Fibroblast of mammary gland (primary cell): ENCODE results near the gene SHC2.

Source experiments
- DNase-seq: peaks from one replicate; pipeline ENCODE4 v3.0.0-alpha.2; 2010; ENCODE audit warnings: low read depth
- H3K4me3 ChIP-seq: 2 replicates; pipeline ENCODE4 v1.5.1; 2011; ENCODE audit warnings: low read depth, mild to moderate bottlenecking, low read length, moderate library complexity; ENCODE audit not compliant: control insufficient read depth
- TF ChIP-seq, protein P1 (sequence below): conservative IDR thresholded peaks from 2 replicates; pipeline ENCODE4 v1.5.1; 2011; ENCODE audit warnings: low read depth, low read length, inconsistent platforms; ENCODE audit not compliant: control insufficient read depth, insufficient read depth

The SHC2 gene

DNA sequence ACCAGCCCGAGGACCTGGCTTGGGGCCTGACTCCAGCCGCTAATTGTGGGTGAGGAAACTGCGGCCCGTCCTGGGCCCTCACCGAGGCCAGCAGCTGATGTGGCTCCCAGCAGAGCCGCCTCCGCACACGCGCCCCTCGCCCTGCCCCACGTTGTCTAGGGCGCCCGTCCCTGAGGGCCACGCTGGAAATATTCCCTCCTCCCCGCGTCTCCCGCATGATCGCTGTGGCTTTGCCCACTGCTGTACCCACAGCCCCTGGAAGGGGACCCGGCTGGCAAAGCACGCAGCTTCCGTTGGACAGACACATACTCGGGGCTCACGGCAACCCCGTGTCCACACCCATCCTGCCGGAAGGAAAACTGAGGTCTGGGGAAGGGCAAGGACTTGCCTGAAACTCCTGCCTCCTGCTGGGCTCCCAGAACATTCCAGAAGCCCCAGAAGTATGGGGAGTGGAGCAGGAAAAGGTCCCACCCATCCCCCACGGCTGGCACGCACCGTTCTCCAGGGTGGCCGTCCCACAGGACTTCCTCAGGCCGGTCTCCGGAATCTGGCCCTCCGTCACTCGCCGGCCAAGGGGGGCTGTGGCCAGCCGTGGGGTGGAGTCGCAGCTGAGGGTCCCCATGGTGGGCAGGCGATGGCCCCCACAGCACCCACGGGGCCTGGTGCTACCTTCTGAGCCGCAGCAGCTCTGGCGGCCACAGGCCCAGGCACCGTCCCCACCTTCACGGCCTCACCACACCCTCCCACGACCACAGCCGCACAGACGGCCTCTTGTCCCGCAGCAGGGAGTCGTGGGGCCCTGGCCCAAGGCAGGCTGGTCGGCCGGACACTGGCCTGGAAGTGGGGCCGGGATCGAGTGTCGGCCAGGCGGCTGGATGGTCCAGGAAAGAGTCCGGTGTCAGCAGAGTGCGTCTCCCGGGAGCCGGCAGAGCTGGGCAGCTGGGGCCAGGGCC lies 13.6 kb upstream of the SHC2 start:
- no peak for DNase-seq
- no peak overlapping the region for H3K4me3 ChIP-seq

DNA sequence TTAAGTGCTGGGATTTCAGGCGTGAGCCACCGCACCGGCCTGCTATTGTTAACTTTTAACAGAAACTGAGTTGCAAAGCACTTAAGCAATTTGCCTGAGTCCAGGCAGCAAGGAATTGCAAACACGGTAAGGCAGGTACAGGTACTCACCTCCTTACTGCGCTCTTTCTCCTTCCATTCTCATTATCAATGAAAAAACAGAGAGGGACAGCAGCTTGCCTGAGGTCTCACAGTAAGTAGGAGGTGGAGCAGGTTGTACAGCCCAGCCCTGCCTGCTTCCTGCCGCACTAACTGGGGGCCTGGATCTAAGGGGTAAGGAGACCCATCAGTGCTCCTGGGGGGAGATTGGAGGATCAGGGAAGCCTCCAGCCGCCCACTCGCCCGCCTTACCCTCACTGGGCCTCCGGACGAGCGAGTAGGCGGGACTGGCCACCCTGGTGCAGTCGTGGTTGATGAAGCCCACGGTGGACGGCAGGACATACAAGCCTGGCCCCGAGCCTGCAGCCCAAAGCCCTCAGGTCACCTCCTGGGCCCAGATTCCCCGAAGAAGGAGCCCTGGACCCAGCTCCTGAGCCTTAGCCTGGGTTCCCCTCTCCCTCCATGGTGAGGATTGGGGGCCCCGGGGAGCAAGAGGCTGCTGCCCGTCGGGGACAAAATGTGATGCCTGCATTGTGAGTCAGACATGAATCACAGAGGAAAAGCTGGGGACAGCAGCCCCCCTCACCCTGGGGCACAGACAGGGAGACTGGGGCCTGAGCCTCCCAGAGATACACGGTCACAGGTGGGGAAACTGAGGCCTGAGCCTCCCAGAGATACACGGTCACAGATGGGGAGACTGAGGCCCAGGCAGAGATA lies 11.4 kb upstream of the SHC2 start:
- TF ChIP-seq, protein P1, sequence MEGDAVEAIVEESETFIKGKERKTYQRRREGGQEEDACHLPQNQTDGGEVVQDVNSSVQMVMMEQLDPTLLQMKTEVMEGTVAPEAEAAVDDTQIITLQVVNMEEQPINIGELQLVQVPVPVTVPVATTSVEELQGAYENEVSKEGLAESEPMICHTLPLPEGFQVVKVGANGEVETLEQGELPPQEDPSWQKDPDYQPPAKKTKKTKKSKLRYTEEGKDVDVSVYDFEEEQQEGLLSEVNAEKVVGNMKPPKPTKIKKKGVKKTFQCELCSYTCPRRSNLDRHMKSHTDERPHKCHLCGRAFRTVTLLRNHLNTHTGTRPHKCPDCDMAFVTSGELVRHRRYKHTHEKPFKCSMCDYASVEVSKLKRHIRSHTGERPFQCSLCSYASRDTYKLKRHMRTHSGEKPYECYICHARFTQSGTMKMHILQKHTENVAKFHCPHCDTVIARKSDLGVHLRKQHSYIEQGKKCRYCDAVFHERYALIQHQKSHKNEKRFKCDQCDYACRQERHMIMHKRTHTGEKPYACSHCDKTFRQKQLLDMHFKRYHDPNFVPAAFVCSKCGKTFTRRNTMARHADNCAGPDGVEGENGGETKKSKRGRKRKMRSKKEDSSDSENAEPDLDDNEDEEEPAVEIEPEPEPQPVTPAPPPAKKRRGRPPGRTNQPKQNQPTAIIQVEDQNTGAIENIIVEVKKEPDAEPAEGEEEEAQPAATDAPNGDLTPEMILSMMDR: no peak
- H3K4me3 ChIP-seq: no peak overlapping the region
- DNase-seq: no peak

More for the DNA sequence above, 13.6 kb upstream of the SHC2 start:
- TF ChIP-seq, protein P1: no peak

DNA sequence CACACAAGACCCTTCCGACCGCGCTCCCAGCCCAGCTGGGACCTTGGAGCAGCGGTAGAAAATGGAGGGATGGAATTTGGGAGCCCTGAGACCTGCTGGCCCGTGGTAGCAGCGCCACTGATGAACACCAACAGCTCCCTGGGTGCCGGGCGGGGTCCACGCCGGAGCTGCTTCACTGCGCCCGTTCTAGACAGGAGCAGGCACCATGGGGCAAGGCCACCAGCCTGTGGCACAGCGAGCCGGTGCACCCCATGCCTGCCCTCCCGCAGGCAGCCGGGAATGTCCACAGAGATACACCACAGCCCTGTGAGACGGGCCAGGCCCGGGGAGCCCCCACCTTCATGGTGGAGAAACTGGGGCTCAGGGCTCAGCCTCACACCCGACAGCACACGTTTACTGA lies 9.9 kb upstream of the SHC2 start:
- no peak overlapping the region for H3K4me3 ChIP-seq
- TF ChIP-seq, protein P1: no peak
- DNase-seq: no peak

DNA sequence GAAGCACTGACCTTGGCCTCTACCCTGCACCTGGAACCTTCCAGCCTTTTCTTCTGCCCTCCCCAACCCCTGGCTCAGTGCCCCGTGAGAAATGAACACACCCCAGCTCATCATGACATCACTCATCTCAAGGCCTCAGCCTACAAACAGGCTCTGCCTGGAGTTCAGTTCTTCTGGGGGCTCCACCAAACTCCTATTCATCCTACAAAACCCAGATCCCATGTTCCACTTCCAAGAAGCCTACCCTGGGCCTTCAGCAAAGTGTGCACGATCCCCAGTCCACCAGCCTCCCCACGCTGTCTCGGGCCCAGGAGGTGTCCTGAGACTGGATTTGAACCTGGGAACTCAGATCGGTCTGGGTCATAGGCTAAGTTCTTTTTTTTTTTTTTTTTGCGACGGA lies 9.0 kb upstream of the SHC2 start:
- no peak for DNase-seq
- TF ChIP-seq, protein P1: no peak

DNA sequence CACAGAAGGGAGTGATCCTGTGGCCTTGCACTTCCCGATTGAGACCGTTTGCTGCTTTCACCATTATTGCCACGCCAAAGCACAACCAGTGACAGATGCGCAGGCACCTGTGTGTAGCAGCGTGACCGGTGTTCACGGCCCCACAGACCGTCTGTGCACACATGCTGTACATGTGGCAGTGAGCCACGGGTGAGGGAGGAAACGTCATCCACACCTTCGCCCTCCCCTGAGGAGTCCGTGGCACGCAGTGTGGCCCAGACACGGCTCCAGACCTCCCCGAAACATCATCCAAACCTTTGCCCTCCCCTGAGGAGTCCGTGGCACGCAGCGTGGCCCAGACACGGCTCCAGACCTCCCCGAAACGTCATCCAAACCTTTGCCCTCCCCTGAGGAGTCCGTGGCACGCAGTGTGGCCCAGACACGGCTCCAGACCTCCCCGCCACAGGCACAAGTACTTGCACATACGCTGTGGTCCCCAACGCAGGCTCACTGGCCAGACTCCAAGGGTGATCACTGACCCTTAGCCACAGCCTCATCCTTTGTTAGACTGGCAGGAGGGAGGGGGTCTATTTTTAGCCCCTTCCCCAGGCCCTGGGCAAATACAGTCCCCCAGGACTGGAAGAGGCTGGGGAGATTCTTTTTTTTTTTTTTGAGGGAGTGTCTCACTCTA lies 7.9 kb upstream of the SHC2 start:
- TF ChIP-seq, protein P1: no peak
- no peak for DNase-seq
- H3K4me3 ChIP-seq: no peak overlapping the region

More for the DNA sequence above, 9.0 kb upstream of the SHC2 start:
- no peak overlapping the region for H3K4me3 ChIP-seq

DNA sequence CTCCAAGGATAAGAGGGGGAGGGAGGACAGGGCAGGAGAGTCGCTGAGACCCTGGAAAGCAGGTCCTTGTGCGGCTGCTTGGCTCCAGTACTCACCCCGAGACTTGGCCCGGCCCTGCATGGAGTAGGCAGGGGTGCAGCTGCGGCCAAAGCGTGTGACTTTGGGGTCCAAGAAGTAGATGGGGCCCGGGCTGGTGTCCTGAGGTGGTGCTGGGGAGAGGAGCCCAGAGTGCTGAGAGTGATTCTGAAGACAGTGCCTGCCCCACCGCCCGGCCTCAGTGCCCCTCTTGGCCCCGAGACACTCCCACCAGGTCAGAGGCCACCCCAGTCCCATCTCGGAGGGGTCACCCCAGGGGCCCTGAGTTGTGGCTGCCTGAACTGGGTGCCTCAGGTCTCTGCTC lies 6.7 kb upstream of the SHC2 start:
- H3K4me3 ChIP-seq: no peak overlapping the region
- DNase-seq: no peak
- TF ChIP-seq, protein P1: no peak
